Gastrocnemius medialis (tissue), 4 donors: ENCODE results near the gene MBNL2.

Source experiments
- CTCF ChIP-seq, 5 experiments: fragments of 450-650 bp in 3 of 5; fragments of 200-600 bp in 2 of 5; sonication (generic) in 2 of 5; IDR thresholded peaks in 4 of 5; conservative IDR thresholded peaks in 1 of 5; 1 replicate in 4 of 5; 2 replicates in 1 of 5; pipeline ENCODE4 v1.5.1; 2016 to 2019; ENCODE audit warnings: antibody characterized with exemption in 5 of 5, mild to moderate bottlenecking in 3 of 5, moderate library complexity in 3 of 5
- POLR2A ChIP-seq, 2 donors: fragments of 450-650 bp; IDR thresholded peaks; one replicate each; pipeline ENCODE4 v1.6.1; 2017; ENCODE audit warnings: antibody characterized with exemption in 2 of 2, mild to moderate bottlenecking in 2 of 2, moderate library complexity in 2 of 2

DNA sequence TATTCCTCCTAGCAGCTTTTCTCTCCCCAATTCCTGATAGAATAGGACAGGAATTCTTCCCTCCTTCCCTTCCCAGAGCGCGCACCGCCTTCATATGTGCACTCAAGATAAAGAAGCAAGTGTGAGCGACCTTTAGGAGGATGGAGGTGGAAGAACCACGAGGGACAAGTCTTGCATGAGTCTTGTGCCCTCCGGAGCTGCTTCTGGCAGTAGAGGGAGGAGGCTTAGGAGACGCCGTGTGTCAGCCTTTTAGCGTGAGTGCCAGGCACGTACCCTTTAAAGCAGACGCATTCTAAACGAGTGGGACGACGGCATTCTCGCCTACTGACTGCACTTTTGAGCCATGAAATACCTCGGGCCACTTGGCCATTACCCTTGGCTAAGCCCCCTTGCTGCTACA lies 116.4 kb downstream of the MBNL2 start:
- TF ChIP-seq CTCF (IDR thresholded peaks at IDR 0.05 in 4 of 5, conservative IDR thresholded peaks at IDR 0.05 in 1 of 5) (no peak), POLR2A (IDR thresholded peaks at IDR 0.05) (no peak)
